ENCODE data around the gene VAX1.

VAX1 gene

DNA sequence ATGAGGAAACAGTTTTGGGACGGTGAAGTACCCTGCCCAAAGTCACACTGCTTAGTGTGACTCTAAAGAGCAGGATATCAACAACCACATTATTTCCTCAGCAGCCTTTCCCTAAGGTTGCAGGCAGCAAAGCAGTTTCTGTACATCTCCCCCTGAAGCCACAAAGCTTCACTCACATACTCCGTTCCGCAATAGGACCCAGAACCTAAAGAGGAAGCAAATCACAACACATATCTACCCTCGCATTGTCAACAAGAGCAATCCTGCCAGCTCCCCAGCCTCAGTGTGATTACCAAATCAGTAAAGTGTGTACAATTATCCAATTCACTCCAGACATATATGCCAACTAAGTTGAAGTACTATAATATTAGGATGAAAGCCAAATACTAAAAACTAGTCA lies 30.8 kb downstream of the VAX1 start:
- Histone ChIP-seq H3K4me3 (ENCODE audit: low read length) (no peak overlapping the region), H3K4me2 (ENCODE audit: low read length) (no peak overlapping the region), H3K4me1 (ENCODE audit: control insufficient read depth, low read length) (no peaks in the 10 kb centered on the region), H3K9me3 (ENCODE audit: control insufficient read depth, insufficient read depth, low read length) (no peaks in the 10 kb centered on the region), H3K27me3 (ENCODE audit: control insufficient read depth, low read length) (no peaks in the 10 kb centered on the region), H3F3A (ENCODE audit: control insufficient read depth, insufficient read depth) (no peaks in the 10 kb centered on the region), H3K36me3 (ENCODE audit: control insufficient read depth, low read length) (no peaks in the 10 kb centered on the region), H4K20me1 (ENCODE audit: control insufficient read depth, insufficient read depth, low read depth, low read length) (no peaks in the 10 kb centered on the region), H3K79me2 (ENCODE audit: control insufficient read depth, low read length) (no peaks in the 10 kb centered on the region), H3K9me2 (replicated peaks; ENCODE audit: control insufficient read depth, low read length) (no peaks in the 10 kb centered on the region), H3K27ac (ENCODE audit: low read depth, low read length) (no peak overlapping the region)
- no peak for TF ChIP-seq EZH2phosphoT487 (IDR thresholded peaks at IDR 0.05; ENCODE audit: borderline replicate concordance, low read length)
- TF ChIP-seq, protein P1, sequence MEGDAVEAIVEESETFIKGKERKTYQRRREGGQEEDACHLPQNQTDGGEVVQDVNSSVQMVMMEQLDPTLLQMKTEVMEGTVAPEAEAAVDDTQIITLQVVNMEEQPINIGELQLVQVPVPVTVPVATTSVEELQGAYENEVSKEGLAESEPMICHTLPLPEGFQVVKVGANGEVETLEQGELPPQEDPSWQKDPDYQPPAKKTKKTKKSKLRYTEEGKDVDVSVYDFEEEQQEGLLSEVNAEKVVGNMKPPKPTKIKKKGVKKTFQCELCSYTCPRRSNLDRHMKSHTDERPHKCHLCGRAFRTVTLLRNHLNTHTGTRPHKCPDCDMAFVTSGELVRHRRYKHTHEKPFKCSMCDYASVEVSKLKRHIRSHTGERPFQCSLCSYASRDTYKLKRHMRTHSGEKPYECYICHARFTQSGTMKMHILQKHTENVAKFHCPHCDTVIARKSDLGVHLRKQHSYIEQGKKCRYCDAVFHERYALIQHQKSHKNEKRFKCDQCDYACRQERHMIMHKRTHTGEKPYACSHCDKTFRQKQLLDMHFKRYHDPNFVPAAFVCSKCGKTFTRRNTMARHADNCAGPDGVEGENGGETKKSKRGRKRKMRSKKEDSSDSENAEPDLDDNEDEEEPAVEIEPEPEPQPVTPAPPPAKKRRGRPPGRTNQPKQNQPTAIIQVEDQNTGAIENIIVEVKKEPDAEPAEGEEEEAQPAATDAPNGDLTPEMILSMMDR (IDR thresholded peaks at IDR 0.05; ENCODE audit: low read depth, low read length, poor library complexity, severe bottlenecking) = no peak

DNA sequence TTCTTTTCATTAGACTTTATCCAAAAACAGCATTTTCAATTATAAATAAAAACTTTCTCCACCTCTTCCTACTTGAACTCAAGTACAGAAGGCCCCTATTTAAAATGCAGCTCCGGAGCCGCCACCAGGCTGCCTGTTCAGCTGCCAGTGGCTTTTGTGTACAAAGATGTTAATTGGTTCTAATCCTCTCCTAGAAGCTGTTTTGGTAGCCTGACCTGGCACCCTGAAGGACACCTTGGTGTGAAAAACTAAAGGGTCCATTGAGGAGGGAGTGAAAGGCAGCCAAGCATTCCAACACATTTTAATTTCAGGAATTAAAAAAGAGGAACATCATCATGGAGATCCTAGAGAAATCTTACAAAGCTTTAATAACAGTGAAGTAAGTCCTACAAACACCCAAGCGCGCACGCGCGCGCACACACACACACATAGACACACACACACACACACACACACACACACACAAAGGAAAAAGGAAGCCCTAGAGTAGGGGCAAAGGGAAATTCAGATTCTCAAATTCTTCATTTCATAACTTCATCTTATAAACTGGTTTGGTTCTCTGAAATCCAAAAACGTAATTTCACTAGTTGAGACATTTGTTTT lies 41.4 kb downstream of the VAX1 start:
- Histone ChIP-seq H4K20me1 (ENCODE audit: control insufficient read depth, insufficient read depth, low read depth, low read length) (no peaks in the 10 kb centered on the region), H3K36me3 (ENCODE audit: control insufficient read depth, low read length) (no peaks in the 10 kb centered on the region), H3K4me2 (ENCODE audit: low read length) (no peak overlapping the region), H3K4me3 (ENCODE audit: low read length) (no peak overlapping the region), H3K9me2 (replicated peaks; ENCODE audit: control insufficient read depth, low read length) (no peaks in the 10 kb centered on the region), H3K27me3 (ENCODE audit: control insufficient read depth, low read length) (no peaks in the 10 kb centered on the region), H3K27ac (ENCODE audit: low read depth, low read length) (no peak overlapping the region), H3K9me3 (ENCODE audit: control insufficient read depth, insufficient read depth, low read length) (no peaks in the 10 kb centered on the region), H3F3A (ENCODE audit: control insufficient read depth, insufficient read depth) (no peaks in the 10 kb centered on the region), H3K4me1 (ENCODE audit: control insufficient read depth, low read length) (no peaks in the 10 kb centered on the region), H3K79me2 (ENCODE audit: control insufficient read depth, low read length) (no peaks in the 10 kb centered on the region)
- TF ChIP-seq, protein P1 (IDR thresholded peaks at IDR 0.05; ENCODE audit: low read depth, low read length, poor library complexity, severe bottlenecking) = no peak
- no peak for TF ChIP-seq EZH2phosphoT487 (IDR thresholded peaks at IDR 0.05; ENCODE audit: borderline replicate concordance, low read length)

DNA sequence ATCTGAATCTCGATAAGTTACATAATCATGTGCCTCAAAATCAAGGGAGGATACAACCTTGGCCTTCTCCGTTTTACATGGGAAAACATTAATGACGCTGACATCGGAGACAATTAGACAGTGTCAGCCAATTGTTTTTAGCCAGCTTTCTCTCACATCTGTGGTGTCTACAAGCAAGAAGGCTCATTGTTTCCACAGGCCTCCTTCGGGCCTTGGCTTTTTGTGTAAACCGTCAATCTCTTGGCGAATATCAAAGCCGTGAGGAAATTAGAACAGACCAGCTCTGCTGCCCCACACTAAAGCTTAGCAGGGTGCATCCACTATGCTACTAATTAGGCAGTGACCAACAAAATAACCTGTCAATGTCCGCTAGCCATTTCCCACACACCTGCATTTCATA lies 43.2 kb downstream of the VAX1 start:
- Histone ChIP-seq H3K27me3 (ENCODE audit: control insufficient read depth, low read length) (no peaks in the 10 kb centered on the region), H3F3A (ENCODE audit: control insufficient read depth, insufficient read depth) (no peaks in the 10 kb centered on the region), H3K36me3 (ENCODE audit: control insufficient read depth, low read length) (no peaks in the 10 kb centered on the region), H3K4me3 (ENCODE audit: low read length) (no peak overlapping the region), H3K4me2 (ENCODE audit: low read length) (no peak overlapping the region), H3K9me2 (replicated peaks; ENCODE audit: control insufficient read depth, low read length) (no peaks in the 10 kb centered on the region), H3K79me2 (ENCODE audit: control insufficient read depth, low read length) (no peaks in the 10 kb centered on the region), H3K27ac (ENCODE audit: low read depth, low read length) (no peak overlapping the region), H3K9me3 (ENCODE audit: control insufficient read depth, insufficient read depth, low read length) (no peaks in the 10 kb centered on the region), H4K20me1 (ENCODE audit: control insufficient read depth, insufficient read depth, low read depth, low read length) (no peaks in the 10 kb centered on the region), H3K4me1 (ENCODE audit: control insufficient read depth, low read length) (no peaks in the 10 kb centered on the region)
- TF ChIP-seq EZH2phosphoT487 (IDR thresholded peaks at IDR 0.05; ENCODE audit: borderline replicate concordance, low read length) = no peak
- TF ChIP-seq, protein P1 (IDR thresholded peaks at IDR 0.05; ENCODE audit: low read depth, low read length, poor library complexity, severe bottlenecking) = no peak

Data from DOHH2 (cell line).